Measurements from ENCODE around the gene CERT1. TPM values are rescaled to one million over a fixed set of nuclear protein-coding genes. Genes with fewer than 3 reads are reported as not detected.

CERT1 gene
- total and polyA plus RNA-seq, 9 of the 15 experiments (the other 6 are each of a cell fraction or from before 2014, with no cell fraction given) = 3.4 to 24.7 (median 9.8) TPM

GRCh38 chr5:75525344-75525743 is 13.9 kb upstream of the CERT1 start:
- 86% methylated on average over 1 of the region's 1 CpG for WGBS (ENCODE audit: insufficient coverage, low coverage, missing lambda C conversion rate)
- intact Hi-C loops (cut with micrococcal nuclease) = no loop called here
- in situ Hi-C loops (cut with MboI) = no loop called here
- DNase-seq (ENCODE audit: extremely low read depth in 1 of 4, low spot score in 3 of 4) (no peak), FAIRE-seq (no peak), ATAC-seq (no peak)
- H3K36me3 ChIP-seq (ENCODE audit: control insufficient read depth, insufficient read depth, low read length) = 0 out of 3 replicates have a peak, but pooled peaks cover 5% of the 10 kb centered on the region
- H4K20me1 ChIP-seq (replicated peaks; ENCODE audit: control insufficient read depth, insufficient read depth, low read length) = no peaks in the 10 kb centered on the region
- ChIA-PET POLR2A (interaction anchor here (0.6 kb wide), 1 partner anchor 186 kb away, joined by 3 read pairs; no protein-coding TSS in a partner anchor), CTCF (ENCODE audit: low intra/inter-chr PET ratio) (no interaction called here)
- no peaks in the 10 kb centered on the region for H3K27me3 ChIP-seq (ENCODE audit: control insufficient read depth in 2 of 2, insufficient read depth in 2 of 2, low read length in 2 of 2)
- peaks cover 10% of the 10 kb centered on the region for H3K9me3 ChIP-seq (replicated peaks; ENCODE audit: control insufficient read depth, insufficient read depth, low read depth, low read length)
- H3K4me2 ChIP-seq (ENCODE audit: insufficient read depth, low read length) = no peak overlapping the region
- H3K27ac ChIP-seq (ENCODE audit: extremely low read depth, low read depth, low read length) = no peak overlapping the region
- peaks cover 75% of the 10 kb centered on the region for H3K79me2 ChIP-seq (ENCODE audit: control insufficient read depth, insufficient read depth, low read length)
- no TSS peak for BruUV-seq (replicated peaks)
- H3K9me1 ChIP-seq (ENCODE audit: control insufficient read depth, insufficient read depth, low read length) = no peaks in the 10 kb centered on the region
- H3K4me1 ChIP-seq (replicated peaks in 1 of 2; ENCODE audit: control insufficient read depth in 2 of 2, insufficient read depth in 2 of 2, low read length in 2 of 2) = no peaks in the 10 kb centered on the region
- no peak overlapping the region for H3K4me3 ChIP-seq
- no peak overlapping the region for H3K9ac ChIP-seq (ENCODE audit: insufficient read depth in 1 of 2, low read depth in 2 of 2, low read length in 2 of 2)
- H2AFZ ChIP-seq (ENCODE audit: low read depth, low read length) = no peak overlapping the region
- TF ChIP-seq ZNF347 (CRISPR knock-in tag; IDR thresholded peaks at IDR 0.05; ENCODE audit: low read depth) (no peak), RBM39 (optimal IDR thresholded peaks at IDR 0.05; ENCODE audit: low read depth, low read length) (no peak), ZHX1 (conservative IDR thresholded peaks at IDR 0.05; ENCODE audit: low read length) (no peak), TCF7L2 (IDR thresholded peaks at IDR 0.05; ENCODE audit: low read depth, low read length) (no peak), IRF9 (tag; IDR thresholded peaks at IDR 0.05) (no peak), TFE3 (CRISPR knock-in tag; IDR thresholded peaks at IDR 0.05) (no peak), RBM34 (IDR thresholded peaks at IDR 0.05; ENCODE audit: borderline replicate concordance, insufficient read depth, low read length) (no peak), MEIS2 (IDR thresholded peaks at IDR 0.05; ENCODE audit: partially characterized antibody) (no peak), KLF13 (tag; IDR thresholded peaks at IDR 0.05; ENCODE audit: borderline replicate concordance, low read depth) (no peak), HNRNPK (IDR thresholded peaks at IDR 0.05; ENCODE audit: low read depth, low read length, poor library complexity, severe bottlenecking) (no peak), CTCF (IDR thresholded peaks at IDR 0.05 in 2 of 3, conservative IDR thresholded peaks at IDR 0.05 in 1 of 3; ENCODE audit: insufficient read depth in 2 of 3, low read depth in 1 of 3, low read length in 3 of 3) (no peak)
